ENCODE data around the gene PRRC2C.
"Not testable (repeated sequence)": the region's sequence is repeated elsewhere in the genome, so short reads cannot be mapped to it uniquely, and the experiment has no call there.

PRRC2C gene

DNA sequence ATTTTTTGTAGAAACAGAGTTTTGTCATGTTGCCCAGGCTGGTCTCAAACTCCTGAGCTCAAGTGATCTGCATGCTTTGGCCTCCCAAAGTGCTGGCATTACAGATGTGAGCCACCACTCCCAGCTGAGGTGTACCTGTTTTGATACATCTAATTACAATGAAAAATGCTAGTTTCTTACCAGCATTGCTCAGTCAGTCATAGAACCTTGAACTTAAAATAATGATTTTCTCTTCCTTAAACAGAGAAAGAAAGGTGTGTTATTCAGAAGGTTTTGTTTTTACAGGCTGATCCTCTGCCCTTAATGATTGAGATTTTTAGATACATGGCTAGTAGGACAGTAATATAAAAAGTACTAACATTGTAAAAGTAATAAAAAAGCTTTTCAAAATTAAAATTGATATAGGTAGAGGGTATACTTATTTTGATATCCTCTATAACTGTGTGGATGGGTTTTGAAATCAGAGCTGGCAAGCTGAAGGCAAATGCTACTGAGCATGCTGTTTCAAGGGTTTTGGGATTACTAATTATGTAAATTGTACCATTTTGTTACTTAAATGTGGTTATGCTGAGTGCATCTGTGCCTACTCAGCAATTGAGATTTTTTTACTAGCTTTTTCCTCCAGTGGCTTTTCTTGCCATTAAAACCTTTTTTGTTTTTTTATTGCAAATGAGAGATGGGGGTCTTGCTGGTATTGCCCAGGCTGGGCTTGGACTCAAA is 16.1 kb downstream of the PRRC2C start:
- DNase-seq: no peak

DNA sequence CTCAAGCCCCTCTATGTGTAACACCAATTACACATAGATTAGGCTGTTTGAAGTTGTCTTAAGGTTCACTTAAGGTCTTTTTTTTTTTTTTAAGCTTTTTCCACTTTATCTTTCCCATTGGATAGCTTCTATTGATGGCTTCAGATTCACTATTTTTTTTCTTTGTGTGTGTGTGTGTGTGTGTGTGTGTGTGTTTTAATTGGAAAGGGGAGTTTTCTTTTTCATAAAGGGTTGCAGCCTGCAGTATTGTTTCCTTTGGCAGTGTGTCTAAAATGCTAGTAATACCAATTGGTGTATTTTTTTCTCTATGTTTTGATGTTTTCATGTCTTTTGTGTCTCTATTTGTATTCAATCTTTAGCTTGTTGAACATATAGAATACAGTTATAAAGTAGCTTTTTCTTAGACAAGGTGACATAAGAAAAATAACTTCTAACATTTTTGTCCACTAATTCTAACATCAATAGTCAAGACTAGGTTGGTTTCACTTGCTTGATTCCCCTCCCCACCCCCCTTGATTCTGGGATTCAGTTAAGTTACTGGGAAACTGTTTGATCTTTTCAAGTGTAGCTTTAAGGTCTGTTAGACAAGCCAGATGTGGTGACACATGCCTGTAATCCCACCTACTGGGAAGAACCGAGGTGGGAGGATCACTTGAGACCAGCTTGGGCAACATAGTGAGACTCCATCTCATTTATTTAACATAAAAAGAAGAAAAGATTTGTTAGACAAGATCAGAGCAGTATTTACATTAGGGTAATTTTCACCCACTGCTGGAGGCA is 21.4 kb downstream of the PRRC2C start:
- no peak for DNase-seq

DNA sequence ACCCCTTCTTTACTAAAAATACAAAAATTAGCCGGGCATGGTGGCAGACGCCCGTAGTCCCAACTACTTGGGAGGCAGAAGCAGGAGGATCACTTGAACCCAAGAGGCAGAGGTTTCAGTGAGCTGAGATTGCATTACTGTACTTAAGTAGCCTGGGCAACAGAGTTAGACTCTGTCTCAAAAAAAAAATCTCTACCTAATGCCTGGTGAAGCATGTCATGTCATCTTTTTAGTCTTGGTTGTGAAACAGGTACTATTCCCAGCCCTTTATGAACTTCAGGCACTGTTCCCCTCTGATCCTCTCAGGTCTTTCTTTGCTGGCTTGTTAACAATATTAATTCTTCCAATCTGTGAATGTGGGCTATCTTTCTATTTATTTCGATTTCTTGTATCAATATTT is 22.1 kb downstream of the PRRC2C start:
- no peak for DNase-seq

DNA sequence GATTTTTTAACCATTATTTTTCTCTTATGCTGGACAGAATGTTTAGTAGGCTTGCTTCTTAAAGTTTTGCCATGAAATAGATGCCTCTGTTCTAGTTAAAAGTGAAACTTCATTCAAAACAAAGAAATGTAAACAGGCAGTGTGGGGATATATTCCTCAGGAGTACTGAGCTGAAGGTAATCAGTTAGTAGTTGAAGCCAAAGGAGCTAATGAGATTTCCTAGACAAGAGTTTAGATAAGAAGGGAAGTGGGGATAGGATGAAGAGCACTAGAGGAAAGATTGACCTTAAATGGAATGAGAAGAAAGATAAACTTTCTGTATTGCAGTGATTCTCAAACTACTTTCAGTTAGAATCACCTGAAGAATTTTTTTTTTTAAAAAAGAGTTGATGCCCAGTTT is 23.9 kb downstream of the PRRC2C start:
- no peak for DNase-seq

DNA sequence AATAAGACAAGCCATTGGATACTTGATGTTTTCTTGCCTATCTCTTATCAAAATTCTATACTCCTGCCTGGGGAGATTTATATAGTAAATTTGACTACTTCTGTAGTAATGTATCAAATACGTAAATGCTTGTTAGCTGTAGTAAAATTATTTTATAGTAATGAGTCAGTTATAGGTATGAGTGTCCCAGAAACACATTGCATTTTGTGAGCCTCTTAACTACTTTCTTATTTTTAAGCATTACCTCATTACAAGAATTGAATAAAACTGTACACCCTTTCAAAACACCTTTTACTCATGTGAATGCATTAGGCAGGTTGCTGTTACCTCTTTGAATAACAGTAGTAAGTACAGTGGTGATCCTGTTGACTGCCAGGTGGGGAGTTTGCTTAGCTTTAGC is 28.4 kb downstream of the PRRC2C start:
- DNase-seq: no peak

DNA sequence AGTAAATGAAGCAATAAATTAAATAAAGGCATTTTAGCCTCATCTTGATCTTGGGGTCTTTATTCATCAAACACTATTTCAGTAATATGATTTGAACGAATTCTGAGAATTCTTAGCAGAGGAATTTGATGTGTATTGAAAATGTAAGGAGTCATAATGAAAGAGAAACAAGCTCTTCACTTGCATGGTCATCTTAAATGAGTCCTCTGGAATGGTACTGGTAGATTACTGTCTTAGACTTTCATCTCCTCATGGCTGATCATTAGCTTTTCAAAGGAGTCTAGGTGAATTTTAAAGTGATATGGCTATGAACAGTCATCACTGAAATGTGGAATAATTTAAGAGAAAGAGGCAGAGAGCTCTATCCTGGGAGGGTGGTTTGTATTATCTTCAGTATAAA is 30.0 kb downstream of the PRRC2C start:
- DNase-seq: no peak

DNA sequence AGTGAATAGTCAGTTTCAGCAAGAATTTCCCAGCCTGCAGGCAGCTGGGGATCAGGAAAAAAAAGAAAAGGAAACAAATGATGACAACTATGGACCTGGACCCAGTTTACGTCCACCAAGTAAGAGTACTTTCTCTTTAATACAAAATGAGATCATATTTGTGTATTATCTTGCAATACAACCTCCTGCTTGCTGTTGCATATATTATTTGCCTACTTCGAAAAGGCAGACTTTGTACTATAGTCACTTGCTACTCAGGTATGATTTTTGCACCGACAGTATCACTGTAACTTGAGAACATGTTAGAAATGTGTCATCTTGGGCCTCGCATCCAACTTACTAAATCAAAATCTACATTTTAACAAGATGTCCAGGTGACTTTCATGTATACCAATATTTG is 30.4 kb downstream of the PRRC2C start:
- DNase-seq: no peak

DNA sequence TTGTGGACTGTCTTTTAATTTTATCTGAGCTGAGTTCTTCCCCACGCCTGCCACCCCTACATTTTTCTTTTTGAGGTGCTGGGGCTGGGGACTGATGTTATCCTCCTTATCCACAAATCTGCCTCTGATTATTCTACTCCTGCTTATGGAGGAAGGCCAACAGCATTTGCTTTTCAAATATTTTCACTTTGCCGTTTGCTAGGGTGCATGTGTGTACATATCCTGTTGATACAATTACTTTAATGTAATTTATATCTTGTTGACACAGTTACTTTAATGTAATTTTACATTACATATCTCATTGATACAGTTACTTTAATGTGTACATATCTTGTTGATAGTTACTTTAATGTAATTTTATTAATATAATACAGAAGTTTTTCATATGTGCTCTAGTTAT is 36.2 kb downstream of the PRRC2C start:
- DNase-seq: no peak

DNA sequence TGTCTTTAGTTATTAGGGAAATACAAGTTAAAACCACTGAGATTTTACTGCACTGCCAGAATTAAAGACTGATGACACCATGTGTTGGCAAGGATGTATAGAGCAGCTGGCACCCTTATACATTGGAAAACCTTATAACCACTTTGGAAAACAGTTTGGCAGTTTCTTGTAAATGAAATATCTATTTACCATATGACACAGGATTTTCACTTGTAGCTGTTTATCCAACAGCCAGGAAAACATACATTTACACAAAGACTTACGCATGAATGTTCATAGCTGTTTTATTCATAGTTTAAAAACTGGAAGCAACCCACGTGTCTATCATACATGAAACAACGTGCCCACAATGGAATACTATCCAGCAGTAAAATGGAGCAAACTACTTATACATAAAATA is 45.3 kb downstream of the PRRC2C start:
- DNase-seq: no peak

DNA sequence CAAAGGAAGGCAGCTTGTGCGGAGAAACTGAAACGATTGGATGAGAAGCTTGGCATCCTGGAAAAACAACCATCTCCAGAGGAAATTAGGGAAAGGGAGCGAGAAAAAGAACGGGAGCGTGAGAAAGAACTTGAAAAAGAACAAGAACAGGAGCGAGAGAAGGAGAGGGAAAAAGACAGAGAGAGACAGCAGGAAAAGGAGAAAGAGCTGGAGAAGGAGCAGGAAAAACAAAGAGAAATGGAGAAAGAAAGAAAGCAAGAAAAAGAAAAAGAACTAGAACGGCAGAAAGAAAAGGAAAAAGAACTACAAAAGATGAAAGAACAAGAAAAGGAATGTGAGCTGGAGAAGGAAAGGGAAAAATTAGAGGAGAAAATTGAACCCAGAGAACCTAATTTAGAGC is 47.2 kb downstream of the PRRC2C start:
- no peak for DNase-seq

DNA sequence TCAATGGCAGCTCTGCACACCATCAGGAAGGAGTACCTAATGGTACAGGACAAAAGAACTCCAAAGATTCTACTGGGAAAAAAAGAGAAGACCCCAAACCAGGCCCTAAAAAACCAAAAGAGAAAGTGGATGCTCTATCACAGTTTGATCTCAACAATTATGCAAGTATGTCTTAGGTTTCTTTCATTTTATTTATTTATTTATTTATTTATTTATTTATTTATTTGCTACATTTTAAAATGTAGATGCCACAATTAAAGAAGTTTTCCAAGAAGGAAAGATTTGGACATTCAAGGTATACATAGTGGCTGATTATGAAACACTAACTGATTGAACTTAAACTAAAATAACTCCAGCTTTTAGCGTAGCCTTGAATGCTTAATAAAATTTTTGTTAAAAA is 60.2 kb downstream of the PRRC2C start:
- DNase-seq: no peak

DNA sequence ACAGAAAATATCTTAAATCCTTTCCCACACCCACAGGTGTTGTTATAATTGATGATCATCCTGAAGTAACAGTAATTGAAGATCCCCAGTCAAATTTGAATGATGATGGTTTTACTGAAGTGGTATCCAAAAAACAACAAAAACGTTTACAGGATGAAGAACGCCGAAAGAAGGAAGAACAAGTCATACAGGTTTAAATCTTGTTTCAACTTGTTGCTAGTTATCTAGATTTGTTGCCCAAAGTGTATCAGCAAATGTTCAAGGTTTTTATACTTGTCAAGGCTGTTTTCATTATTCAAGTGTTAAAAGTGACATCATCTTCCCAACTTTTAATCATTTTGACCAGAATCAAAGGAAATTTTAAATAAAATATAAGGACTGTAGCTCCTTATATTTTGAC is 64.7 kb downstream of the PRRC2C start:
- DNase-seq: no peak

DNA sequence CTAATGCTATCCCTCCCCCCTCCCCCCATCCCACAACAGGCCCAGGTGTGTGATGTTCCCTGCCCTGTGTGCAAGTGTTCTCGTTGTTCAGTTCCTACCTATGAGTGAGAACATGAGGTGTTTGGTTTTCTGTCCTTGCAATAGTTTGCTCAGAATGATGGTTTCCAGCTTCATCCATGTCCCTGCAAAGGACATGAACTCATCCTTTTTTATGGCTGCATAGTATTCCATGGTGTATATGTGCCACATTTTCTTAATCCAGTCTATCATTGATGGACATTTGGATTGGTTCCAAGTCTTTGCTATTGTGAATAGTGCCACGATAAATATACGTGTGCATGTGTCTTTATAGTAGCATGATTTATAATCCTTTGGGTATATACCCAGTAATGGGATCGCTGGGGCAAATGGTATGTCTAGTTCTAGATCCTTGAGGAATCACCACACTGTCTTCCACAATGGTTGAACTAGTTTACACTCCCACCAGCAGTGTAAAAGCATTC is 65.3 kb downstream of the PRRC2C start:
- DNase-seq: not testable (repeated sequence)

DNA sequence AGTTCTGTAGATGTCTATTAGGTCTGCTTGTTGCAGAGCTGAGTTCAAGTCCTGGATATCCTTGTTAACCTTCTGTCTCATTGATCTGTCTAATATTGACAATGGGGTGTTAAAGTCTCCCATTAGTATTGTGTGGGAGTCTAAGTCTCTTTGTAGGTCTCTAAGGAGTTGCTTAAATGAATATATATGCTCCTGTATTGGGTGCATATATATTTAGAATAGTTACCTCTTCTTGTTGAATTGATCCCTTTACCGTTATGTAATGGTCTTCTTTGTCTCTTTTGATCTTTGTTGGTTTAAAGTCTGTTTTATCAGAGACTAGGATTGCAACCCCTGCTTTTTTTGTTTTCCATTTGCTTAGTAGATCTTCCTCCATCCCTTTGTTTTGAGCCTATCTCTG is 68.6 kb downstream of the PRRC2C start:
- not testable (repeated sequence) for DNase-seq

DNA sequence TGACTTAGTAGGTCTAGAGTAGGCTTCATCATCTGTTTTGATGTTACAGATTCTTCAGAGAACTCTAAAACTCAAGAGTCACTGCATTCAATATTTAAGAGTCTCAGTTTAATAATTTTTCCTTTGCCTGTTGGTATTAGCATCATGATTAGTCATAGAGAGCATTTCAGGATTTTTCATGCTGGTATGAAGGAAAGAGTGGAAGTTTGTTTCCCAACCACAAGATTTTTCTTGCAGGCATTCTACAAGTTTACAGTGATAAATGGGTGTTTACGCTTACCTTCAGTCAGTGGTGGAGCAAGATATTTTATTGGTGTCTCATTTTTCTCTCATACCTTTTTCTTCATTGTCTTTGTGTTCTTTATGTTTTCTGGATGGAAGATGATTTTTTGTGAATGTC is 78.3 kb downstream of the PRRC2C start:
- DNase-seq: no peak

DNA sequence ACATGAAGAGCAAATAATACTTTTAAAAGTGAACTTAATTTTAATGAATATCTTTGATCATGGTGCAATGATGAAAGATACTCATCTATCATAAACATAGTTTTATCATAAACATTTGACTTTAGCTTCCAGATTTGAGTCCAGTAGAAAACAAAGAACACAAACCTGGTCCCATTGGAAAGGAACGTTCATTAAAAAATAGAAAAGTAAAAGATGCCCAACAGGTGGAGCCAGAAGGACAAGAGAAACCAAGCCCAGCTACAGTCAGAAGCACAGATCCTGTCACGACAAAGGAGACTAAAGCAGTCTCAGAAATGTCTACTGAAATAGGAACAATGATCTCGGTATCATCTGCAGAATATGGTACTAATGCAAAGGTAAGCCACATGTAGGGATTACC is 81.1 kb downstream of the PRRC2C start:
- DNase-seq: no peak

DNA sequence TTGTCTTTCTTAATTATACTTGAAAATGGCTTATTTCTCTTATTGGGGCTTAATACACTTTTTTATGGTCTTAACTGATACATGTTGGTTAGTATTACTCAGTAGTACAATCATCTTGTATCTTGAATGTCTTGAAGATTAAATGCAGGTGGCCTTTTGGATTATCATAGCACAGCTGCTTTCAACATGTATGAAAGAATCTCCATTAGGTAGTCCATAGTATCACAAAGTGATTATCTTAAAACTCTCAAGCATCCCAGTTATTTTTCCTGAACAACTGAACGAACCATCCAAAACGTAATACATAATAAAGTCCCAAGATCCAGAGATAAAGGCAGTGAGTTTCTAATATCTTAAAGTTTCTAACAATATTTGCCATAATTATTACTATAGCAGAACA is 85.0 kb downstream of the PRRC2C start:
- DNase-seq: no peak

DNA sequence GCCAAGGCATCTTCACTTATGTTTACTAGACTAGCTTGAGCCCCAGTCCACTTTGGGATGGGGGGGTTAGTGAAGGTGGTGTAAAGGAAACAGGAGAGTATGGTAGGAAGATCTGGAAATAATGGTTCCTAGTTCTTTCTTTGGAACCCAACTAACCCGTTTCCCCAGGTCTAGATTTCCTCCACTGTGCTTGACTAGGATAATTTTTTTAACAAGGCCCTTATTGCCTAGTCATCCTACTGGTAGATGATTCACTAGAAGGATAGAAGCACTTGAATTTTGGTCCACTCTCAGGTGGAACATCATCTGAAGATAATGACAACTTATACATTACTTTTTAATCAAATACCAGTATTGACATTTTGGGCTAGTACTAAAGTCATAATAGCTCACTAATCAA is 90.8 kb downstream of the PRRC2C start:
- no peak for DNase-seq

DNA sequence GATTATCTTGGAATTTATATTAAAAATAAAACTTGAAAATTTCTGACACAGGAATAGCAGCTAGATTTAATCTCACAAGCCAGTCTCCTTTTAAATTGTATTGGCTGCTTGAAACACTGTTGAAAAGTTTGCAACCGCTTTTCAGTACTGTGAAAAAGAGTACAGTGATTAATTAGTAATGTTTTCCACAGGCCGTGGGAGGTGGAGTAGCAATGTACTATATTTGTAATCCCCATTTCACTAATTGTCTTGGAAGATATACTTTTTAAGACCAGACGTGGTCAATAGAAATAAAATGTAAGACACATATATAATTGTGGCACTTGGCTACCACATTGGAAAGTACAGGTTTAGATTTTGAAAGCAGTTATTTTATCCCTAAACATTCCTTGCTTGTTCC is 95.9 kb downstream of the PRRC2C start:
- no peak for DNase-seq

DNA sequence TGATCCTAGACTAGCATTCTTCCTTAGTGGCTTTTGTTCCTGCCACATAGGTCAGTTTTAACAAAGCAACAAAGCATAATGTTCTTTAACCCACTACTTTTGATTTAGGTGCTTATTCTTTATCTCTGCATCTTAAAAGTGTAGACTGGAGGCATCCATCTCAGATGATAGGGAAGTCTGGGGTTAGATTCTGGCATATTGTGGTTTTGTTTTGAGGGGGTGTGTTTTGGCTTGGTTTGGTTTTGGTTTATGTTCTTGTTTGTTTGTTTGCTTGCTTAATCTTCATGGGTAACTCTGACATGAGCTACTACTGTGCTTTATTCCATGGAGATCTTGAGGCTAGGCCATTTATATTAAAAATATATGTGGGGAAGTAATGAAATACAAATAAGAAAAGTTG is 96.4 kb downstream of the PRRC2C start:
- no peak for DNase-seq

DNA sequence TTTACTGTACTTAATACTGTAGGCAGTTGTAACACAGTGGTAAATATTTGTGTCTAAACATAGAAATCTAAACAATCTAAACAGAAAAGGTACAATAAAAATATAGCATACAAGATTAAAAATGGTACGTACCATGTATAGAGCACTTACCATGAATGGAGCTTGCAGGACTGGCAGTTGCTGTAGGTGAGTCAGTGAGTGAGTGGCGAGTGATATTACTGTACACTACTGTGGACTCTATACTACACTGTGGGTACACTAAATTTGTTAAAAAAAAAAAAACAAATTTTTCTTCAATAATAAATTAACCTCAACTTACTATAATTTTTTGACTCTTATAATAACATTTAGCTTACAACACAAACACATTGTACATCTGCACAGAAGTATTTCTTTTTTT is 97.3 kb downstream of the PRRC2C start:
- DNase-seq: no peak

DNA sequence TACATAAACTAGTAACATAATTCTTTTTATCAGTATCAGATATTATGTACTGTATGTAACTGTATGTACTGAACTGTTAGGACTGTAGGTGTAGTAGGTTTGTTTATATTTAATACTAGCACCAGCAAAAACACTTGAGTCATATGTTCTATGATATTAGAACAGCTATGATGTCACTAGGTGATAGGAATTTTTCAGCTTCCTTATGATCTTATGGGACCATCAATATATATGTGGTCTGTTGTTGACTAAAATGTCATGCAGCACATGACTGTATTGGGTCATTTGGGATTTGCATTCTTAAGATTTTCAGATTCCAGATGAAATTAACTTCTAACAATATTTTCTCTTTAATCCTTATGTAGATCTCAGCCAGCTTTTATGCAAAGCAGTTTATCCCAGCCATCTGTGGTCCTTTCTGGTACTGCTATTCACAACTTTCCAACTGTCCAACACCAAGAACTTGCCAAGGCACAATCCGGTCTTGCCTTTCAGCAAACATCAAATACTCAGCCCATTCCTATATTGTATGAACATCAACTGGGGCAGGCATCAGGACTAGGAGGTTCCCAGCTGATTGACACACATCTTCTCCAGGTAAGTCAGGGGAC is 98.4 kb downstream of the PRRC2C start:
- DNase-seq: no peak

DNA sequence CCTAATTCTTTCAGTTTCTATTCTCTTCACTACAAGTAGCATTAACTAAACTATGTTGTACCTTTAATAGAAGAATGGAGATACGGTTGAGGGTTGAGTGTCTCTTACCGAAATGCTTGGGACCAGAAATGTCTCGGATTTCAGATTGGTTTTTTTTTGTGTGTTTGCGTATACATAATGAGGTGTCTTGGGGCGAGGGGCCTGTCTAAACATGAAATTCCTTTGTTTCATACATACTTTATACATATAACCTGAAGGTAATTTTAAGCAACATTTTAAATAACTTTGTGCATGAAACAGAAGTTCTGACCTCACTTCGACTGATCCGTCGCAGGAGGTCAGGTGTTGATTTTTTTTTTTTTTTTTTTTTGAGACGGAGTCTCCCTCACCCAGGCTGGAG is 100.4 kb downstream of the PRRC2C start:
- DNase-seq: no peak

DNA sequence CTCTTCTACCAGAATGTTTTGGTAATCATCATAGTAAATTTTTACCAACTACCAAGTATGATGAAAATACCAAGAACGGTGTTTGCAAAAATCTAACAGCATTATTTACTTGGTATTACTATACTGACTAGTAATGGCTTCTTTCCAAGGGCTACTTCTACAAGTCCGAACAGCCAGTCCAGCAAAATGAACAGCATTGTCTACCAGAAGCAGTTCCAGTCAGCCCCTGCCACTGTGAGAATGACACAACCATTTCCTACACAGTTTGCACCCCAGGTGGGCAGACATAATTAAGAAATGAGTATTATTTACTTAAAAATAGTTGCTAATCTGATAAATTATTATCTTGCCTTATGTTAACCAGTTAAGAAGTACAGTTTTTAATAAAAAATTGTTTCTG is 102.9 kb downstream of the PRRC2C start:
- DNase-seq: no peak
